Brain microvascular endothelial cell (primary cell): Measurements from ENCODE around the gene PPFIA4.

Source experiments
- DNase-seq: peaks from one replicate; pipeline ENCODE4 v3.0.0-alpha.2; 2020
- H3K27ac ChIP-seq: fragments of 250-450 bp; sonication (Bioruptor Pico); 2 replicates; pipeline ENCODE4 v1.5.1; 2020; ENCODE audit warnings: mild to moderate bottlenecking, moderate library complexity
- H3K27me3 ChIP-seq: fragments of 250-450 bp; sonication (Bioruptor Pico); replicated peaks from 2 replicates; pipeline ENCODE4 v1.5.1; 2020; ENCODE audit warnings: mild to moderate bottlenecking
- H3K36me3 ChIP-seq: fragments of 250-450 bp; sonication (Bioruptor Pico); replicated peaks from 2 replicates; pipeline ENCODE4 v1.5.1; 2020; ENCODE audit warnings: mild to moderate bottlenecking
- H3K4me3 ChIP-seq: 2 replicates; pipeline ENCODE4 v1.5.1; 2011; ENCODE audit warnings: low read depth, mild to moderate bottlenecking, control low read depth, low read length, moderate library complexity
- CTCF ChIP-seq: IDR thresholded peaks from 2 replicates; pipeline ENCODE4 v1.5.1; 2011; ENCODE audit warnings: low read depth, mild to moderate bottlenecking, moderate library complexity, low read length, control low read depth, inconsistent platforms; ENCODE audit errors: missing control alignments
- in situ Hi-C: cut with HindIII; loops from 2 replicates; pipeline ENCODE4 v1.10.0; 2017; ENCODE audit warnings: low sequenced_read_pairs, low pct_ligation_motif_present

The PPFIA4 gene

GRCh38 chr1:203080456-203080855, 54.2 kb downstream of the PPFIA4 start:
- peaks cover 28% of the 10 kb centered on the region for H3K27me3 ChIP-seq
- no peak overlapping the region for H3K4me3 ChIP-seq

GRCh38 chr1:203081465-203082230, 55.4 kb downstream of the PPFIA4 start:
- no peak for DNase-seq
- TF ChIP-seq CTCF: no peak
- Histone ChIP-seq H3K4me3 (no peak overlapping the region), H3K27ac (no peak overlapping the region), H3K27me3 (peaks cover 16% of the 10 kb centered on the region), H3K36me3 (no peaks in the 10 kb centered on the region)
- in situ Hi-C loops: no loop called here

More at GRCh38 chr1:203080456-203080855, 54.2 kb downstream of the PPFIA4 start:
- Histone ChIP-seq H3K36me3 (no peaks in the 10 kb centered on the region), H3K27ac (no peak overlapping the region)
- no peak for DNase-seq
- in situ Hi-C loops: no loop called here
- no peak for TF ChIP-seq CTCF

GRCh38 chr1:203082231-203082505, 55.9 kb downstream of the PPFIA4 start:
- no peak for TF ChIP-seq CTCF
- Histone ChIP-seq H3K36me3 (no peaks in the 10 kb centered on the region), H3K4me3 (no peak overlapping the region), H3K27me3 (peaks cover 15% of the 10 kb centered on the region), H3K27ac (no peak overlapping the region)
- DNase-seq: no peak
- in situ Hi-C loops: no loop called here

GRCh38 chr1:203082571-203083462, 56.5 kb downstream of the PPFIA4 start:
- no peak for DNase-seq
- no peak for TF ChIP-seq CTCF
- H3K27me3 ChIP-seq: peaks cover 14% of the 10 kb centered on the region
- H3K36me3 ChIP-seq: no peaks in the 10 kb centered on the region
- no peak overlapping the region for H3K27ac ChIP-seq
- in situ Hi-C loops: no loop called here
- no peak overlapping the region for H3K4me3 ChIP-seq

GRCh38 chr1:203083463-203083921, 57.2 kb downstream of the PPFIA4 start:
- H3K36me3 ChIP-seq: no peaks in the 10 kb centered on the region
- no peak overlapping the region for H3K27ac ChIP-seq
- H3K27me3 ChIP-seq: peaks cover 11% of the 10 kb centered on the region
- H3K4me3 ChIP-seq: no peak overlapping the region
- no peak for DNase-seq
- no peak for TF ChIP-seq CTCF
- in situ Hi-C loops: no loop called here
